HL-60 (cell line): ENCODE results near the gene SLC12A1.

Source experiments
- DNase-seq, 2 experiments: peaks; one replicate each; pipeline ENCODE4 v3.0.0-alpha.2; 2010 to 2020; ENCODE audit warnings: low read depth in 1 of 2, low spot score in 1 of 2
- H3K27ac ChIP-seq: fragments of 250-450 bp; sonication (Bioruptor Pico); replicated peaks from 2 replicates; pipeline ENCODE4 v1.5.1; 2020; ENCODE audit warnings: mild to moderate bottlenecking, moderate library complexity
- H3K27me3 ChIP-seq: fragments of 250-450 bp; sonication (Bioruptor Pico); 2 replicates; pipeline ENCODE4 v1.5.1; 2021; ENCODE audit warnings: mild to moderate bottlenecking, moderate library complexity; ENCODE audit not compliant: insufficient read depth, poor library complexity, severe bottlenecking
- H3K4me3 ChIP-seq: replicated peaks from 2 replicates; pipeline ENCODE4 v1.5.1; 2011; ENCODE audit warnings: mild to moderate bottlenecking, control low read depth, low read length; ENCODE audit not compliant: insufficient read depth
- GABPA ChIP-seq: IDR thresholded peaks from 2 replicates; pipeline ENCODE4 v1.6.1; 2012; ENCODE audit warnings: low read depth
- POLR2AphosphoS5 ChIP-seq: IDR thresholded peaks from 2 replicates; pipeline ENCODE4 v1.6.1; 2012; ENCODE audit warnings: low read depth
- REST ChIP-seq: IDR thresholded peaks from 2 replicates; pipeline ENCODE4 v1.6.1; 2012; ENCODE audit warnings: low read depth; ENCODE audit not compliant: insufficient replicate concordance
- SPI1 ChIP-seq: IDR thresholded peaks from 2 replicates; pipeline ENCODE4 v1.6.1; 2012; ENCODE audit warnings: low read depth, mild to moderate bottlenecking, borderline replicate concordance
- TF ChIP-seq, protein P1 (sequence below): IDR thresholded peaks from one replicate; pipeline ENCODE4 v1.5.1; 2011; ENCODE audit warnings: low read length, control low read depth, inconsistent platforms; ENCODE audit not compliant: insufficient read depth

The SLC12A1 gene

GRCh38 chr15:48282216-48282615 lies 76.1 kb downstream of the SLC12A1 start:
- peaks cover 9% of the 10 kb centered on the region for H3K27me3 ChIP-seq
- DNase-seq = no peak
- no peak overlapping the region for H3K4me3 ChIP-seq
- no peak overlapping the region for H3K27ac ChIP-seq
- TF ChIP-seq SPI1 (no peak), REST (no peak), GABPA (no peak), POLR2AphosphoS5 (no peak)
- TF ChIP-seq, protein P1, sequence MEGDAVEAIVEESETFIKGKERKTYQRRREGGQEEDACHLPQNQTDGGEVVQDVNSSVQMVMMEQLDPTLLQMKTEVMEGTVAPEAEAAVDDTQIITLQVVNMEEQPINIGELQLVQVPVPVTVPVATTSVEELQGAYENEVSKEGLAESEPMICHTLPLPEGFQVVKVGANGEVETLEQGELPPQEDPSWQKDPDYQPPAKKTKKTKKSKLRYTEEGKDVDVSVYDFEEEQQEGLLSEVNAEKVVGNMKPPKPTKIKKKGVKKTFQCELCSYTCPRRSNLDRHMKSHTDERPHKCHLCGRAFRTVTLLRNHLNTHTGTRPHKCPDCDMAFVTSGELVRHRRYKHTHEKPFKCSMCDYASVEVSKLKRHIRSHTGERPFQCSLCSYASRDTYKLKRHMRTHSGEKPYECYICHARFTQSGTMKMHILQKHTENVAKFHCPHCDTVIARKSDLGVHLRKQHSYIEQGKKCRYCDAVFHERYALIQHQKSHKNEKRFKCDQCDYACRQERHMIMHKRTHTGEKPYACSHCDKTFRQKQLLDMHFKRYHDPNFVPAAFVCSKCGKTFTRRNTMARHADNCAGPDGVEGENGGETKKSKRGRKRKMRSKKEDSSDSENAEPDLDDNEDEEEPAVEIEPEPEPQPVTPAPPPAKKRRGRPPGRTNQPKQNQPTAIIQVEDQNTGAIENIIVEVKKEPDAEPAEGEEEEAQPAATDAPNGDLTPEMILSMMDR = no peak

GRCh38 chr15:48283396-48284145 lies 77.5 kb downstream of the SLC12A1 start:
- no peak for DNase-seq
- H3K27me3 ChIP-seq = peaks cover 9% of the 10 kb centered on the region

GRCh38 chr15:48285329-48286214 lies 79.5 kb downstream of the SLC12A1 start:
- Histone ChIP-seq H3K4me3 (no peak overlapping the region), H3K27ac (no peak overlapping the region), H3K27me3 (peaks cover 9% of the 10 kb centered on the region)
- TF ChIP-seq GABPA = no peak
- TF ChIP-seq, protein P1 = peak; percentile 62
- peak; percentile 24 to 65 for DNase-seq

More at GRCh38 chr15:48283396-48284145, 77.5 kb downstream of the SLC12A1 start:
- Histone ChIP-seq H3K4me3 (no peak overlapping the region), H3K27ac (no peak overlapping the region)
- TF ChIP-seq GABPA (no peak), SPI1 (no peak)
- TF ChIP-seq, protein P1 = no peak

DNA sequence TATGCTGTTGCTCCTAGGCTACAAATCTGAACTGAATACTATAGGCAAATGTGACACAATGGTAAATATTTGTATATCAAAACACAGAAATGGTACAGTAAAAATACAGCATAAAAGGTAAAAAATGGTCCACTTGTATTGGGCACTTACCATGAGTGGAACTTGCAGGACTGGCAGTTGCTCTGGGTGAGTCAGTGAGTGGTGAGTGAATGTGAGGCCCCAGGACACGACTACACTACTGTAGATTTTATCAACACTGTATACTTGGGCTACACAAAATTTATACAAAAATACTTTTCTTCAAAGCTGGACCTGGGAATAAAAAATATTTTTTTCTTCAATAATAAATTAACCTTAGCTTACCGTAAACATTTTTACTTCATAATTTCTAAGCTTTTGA lies 83.5 kb downstream of the SLC12A1 start:
- DNase-seq = no peak
- Histone ChIP-seq H3K4me3 (no peak overlapping the region), H3K27ac (no peak overlapping the region), H3K27me3 (peaks cover 6% of the 10 kb centered on the region)
- no peak for TF ChIP-seq POLR2AphosphoS5
- TF ChIP-seq REST = no peak
- TF ChIP-seq SPI1 = no peak
- TF ChIP-seq, protein P1 = no peak
- no peak for TF ChIP-seq GABPA
